Muscle layer of colon (tissue), 2 donors: ENCODE results near the gene EXOSC3.

ENCODE experiments used
- H3K27ac ChIP-seq: one replicate; pipeline ENCODE4 v1.7.0; 2013; ENCODE audit warnings: low read depth, mild to moderate bottlenecking, low read length, moderate library complexity
- H3K27me3 ChIP-seq, 2 donors: one replicate each; pipeline ENCODE4 v1.7.0; 2013; ENCODE audit warnings: low read length in 2 of 2, mild to moderate bottlenecking in 2 of 2; ENCODE audit not compliant: insufficient read depth in 2 of 2, control insufficient read depth in 1 of 2
- H3K36me3 ChIP-seq: one replicate; pipeline ENCODE4 v1.7.0; 2013; ENCODE audit warnings: mild to moderate bottlenecking, low read length; ENCODE audit not compliant: insufficient read depth
- H3K4me1 ChIP-seq: one replicate; pipeline ENCODE4 v1.7.0; 2013; ENCODE audit warnings: mild to moderate bottlenecking, low read length; ENCODE audit not compliant: insufficient read depth
- H3K4me3 ChIP-seq, 2 donors: one replicate each; pipeline ENCODE4 v1.7.0; 2013; ENCODE audit warnings: low read length in 2 of 2, low read depth in 1 of 2, mild to moderate bottlenecking in 1 of 2, moderate library complexity in 1 of 2
- H3K9ac ChIP-seq: one replicate; pipeline ENCODE4 v1.7.0; 2013; ENCODE audit warnings: low read length
- H3K9me3 ChIP-seq: one replicate; pipeline ENCODE4 v1.7.0; 2013; ENCODE audit warnings: mild to moderate bottlenecking, low read length
- donor health status: abdominal sarcoma.
- donor health status: Adenocarcinoma of cecum.

The EXOSC3 gene

DNA sequence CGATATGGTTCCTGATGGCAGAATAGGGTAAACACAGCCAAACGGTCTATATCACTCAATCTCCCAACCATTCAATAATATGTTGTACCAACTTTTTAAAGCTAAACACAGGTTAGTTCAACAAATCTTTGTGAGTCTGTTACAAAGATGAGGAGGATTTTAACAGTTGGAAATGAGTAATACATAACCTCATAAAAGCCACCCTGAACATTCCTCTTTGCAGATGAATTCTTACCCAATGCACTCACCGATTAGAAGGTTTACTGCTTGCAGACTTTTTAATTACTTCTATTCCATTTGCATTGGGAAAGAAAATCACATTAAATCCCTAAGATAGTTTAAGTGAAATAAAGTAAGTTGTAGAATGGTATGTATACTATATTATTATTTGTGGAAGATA lies 54.6 kb downstream of the EXOSC3 start:
- Histone ChIP-seq H3K36me3 (no peaks in the 10 kb centered on the region), H3K4me3 (no peak overlapping the region), H3K9me3 (no peaks in the 10 kb centered on the region), H3K4me1 (no peaks in the 10 kb centered on the region), H3K27me3 (no peaks in the 10 kb centered on the region), H3K27ac (no peak overlapping the region), H3K9ac (no peak overlapping the region)
